GM23338 (cell line): Measurements from ENCODE around the gene SEPTIN7. TPM values are rescaled to one million over a fixed set of nuclear protein-coding genes. Genes with fewer than 3 reads are reported as not detected.

Source experiments
- ATAC-seq: fragments of 200-7000 bp; cut with Tn5 transposase; 3 replicates; pipeline ENCODE4 v1.9.1; 2020
- DNase-seq: peaks from one replicate; pipeline ENCODE4 v3.0.0-alpha.2; 2015; ENCODE audit warnings: low spot score
- H2AFZ ChIP-seq: fragments of 200-600 bp; sonication (generic); 2 replicates; pipeline ENCODE4 v1.8.0; 2016; ENCODE audit warnings: antibody characterized with exemption, mild to moderate bottlenecking, moderate library complexity
- H3F3A ChIP-seq: fragments of 200-600 bp; sonication (generic); replicated peaks from 2 replicates; pipeline ENCODE4 v1.8.0; 2017; ENCODE audit warnings: antibody characterized with exemption, mixed run types, low read depth
- H3K27ac ChIP-seq: fragments of 200-600 bp; sonication (generic); 2 replicates; pipeline ENCODE4 v1.6.1; 2016; ENCODE audit warnings: low read depth
- H3K27me3 ChIP-seq: fragments of 200-600 bp; sonication (generic); 2 replicates; pipeline ENCODE4 v1.8.0; 2016; ENCODE audit warnings: mild to moderate bottlenecking, mixed run types, moderate library complexity; ENCODE audit not compliant: insufficient read depth
- H3K36me3 ChIP-seq: fragments of 200-600 bp; sonication (generic); 2 replicates; pipeline ENCODE4 v1.8.0; 2016; ENCODE audit warnings: mild to moderate bottlenecking; ENCODE audit not compliant: insufficient read depth
- H3K4me1 ChIP-seq: fragments of 200-600 bp; sonication (generic); 2 replicates; pipeline ENCODE4 v1.8.0; 2016; ENCODE audit warnings: mild to moderate bottlenecking, moderate library complexity; ENCODE audit not compliant: insufficient read depth
- H3K4me2 ChIP-seq: fragments of 200-600 bp; sonication (generic); 2 replicates; pipeline ENCODE4 v1.7.1; 2017; ENCODE audit warnings: mixed run types
- H3K4me3 ChIP-seq: fragments of 200-600 bp; sonication (generic); 2 replicates; pipeline ENCODE4 v1.6.1; 2016; ENCODE audit warnings: mixed run types
- H3K79me2 ChIP-seq: fragments of 200-600 bp; sonication (generic); replicated peaks from 2 replicates; pipeline ENCODE4 v1.8.0; 2017; ENCODE audit warnings: mild to moderate bottlenecking; ENCODE audit not compliant: insufficient read depth
- H3K9me2 ChIP-seq: fragments of 200-600 bp; sonication (generic); 2 replicates; pipeline ENCODE4 v1.8.0; 2017; ENCODE audit not compliant: insufficient read depth
- H4K20me1 ChIP-seq: fragments of 200-600 bp; sonication (generic); replicated peaks from 2 replicates; pipeline ENCODE4 v1.8.0; 2017; ENCODE audit warnings: mild to moderate bottlenecking; ENCODE audit not compliant: insufficient read depth
- H3K27ac Mint-ChIP-seq: 2 replicates; pipeline ENCODE4 v1.8.0; 2020; ENCODE audit warnings: inconsistent platforms, mild to moderate bottlenecking, moderate library complexity, mixed read lengths
- H3K27me3 Mint-ChIP-seq: 3 replicates; pipeline ENCODE4 v1.8.0; 2022; ENCODE audit warnings: low read depth, mild to moderate bottlenecking, moderate library complexity, mixed read lengths, inconsistent platforms; ENCODE audit not compliant: insufficient read depth, poor library complexity
- H3K36me3 Mint-ChIP-seq: 3 replicates; pipeline ENCODE4 v1.8.0; 2021; ENCODE audit warnings: low read depth, mild to moderate bottlenecking, inconsistent platforms, moderate library complexity, mixed read lengths
- H3K4me1 Mint-ChIP-seq: 3 replicates; pipeline ENCODE4 v1.8.0; 2020; ENCODE audit warnings: mild to moderate bottlenecking, inconsistent platforms, mixed read lengths
- H3K4me3 Mint-ChIP-seq: 3 replicates; pipeline ENCODE4 v1.8.0; 2021; ENCODE audit warnings: moderate library complexity, mild to moderate bottlenecking, inconsistent platforms, mixed read lengths
- H3K9me3 Mint-ChIP-seq: 3 replicates; pipeline ENCODE4 v1.8.0; 2020; ENCODE audit warnings: moderate library complexity, mild to moderate bottlenecking, inconsistent platforms, mixed read lengths
- CREB1 ChIP-seq: fragments of 250-450 bp; sonication (Bioruptor Pico); IDR thresholded peaks from 2 replicates; pipeline ENCODE4 v1.5.0; 2020; ENCODE audit warnings: low read depth, mild to moderate bottlenecking, moderate library complexity
- ETS1 ChIP-seq: IDR thresholded peaks from 2 replicates; pipeline ENCODE4 v1.6.1; 2016; ENCODE audit warnings: antibody characterized with exemption
- JUNB ChIP-seq: IDR thresholded peaks from one replicate; pipeline ENCODE4 v1.6.1; 2016; ENCODE audit warnings: antibody characterized with exemption; ENCODE audit not compliant: unreplicated experiment
- REST ChIP-seq: IDR thresholded peaks from one replicate; pipeline ENCODE4 v1.6.1; 2018; ENCODE audit warnings: antibody characterized with exemption; ENCODE audit not compliant: unreplicated experiment
- STAT1 ChIP-seq: IDR thresholded peaks from one replicate; pipeline ENCODE4 v1.6.1; 2016; ENCODE audit warnings: antibody characterized with exemption; ENCODE audit not compliant: unreplicated experiment
- ZNF114 ChIP-seq: fragments of 250-450 bp; sonication (Bioruptor Pico); IDR thresholded peaks from 2 replicates; pipeline ENCODE4 v1.5.0; 2020; ENCODE audit warnings: mild to moderate bottlenecking, moderate library complexity
- ZNF462 ChIP-seq: fragments of 250-450 bp; sonication (Bioruptor Pico); IDR thresholded peaks from 2 replicates; pipeline ENCODE4 v1.5.0; 2020; ENCODE audit warnings: mild to moderate bottlenecking, moderate library complexity
- polyA plus RNA-seq: library from polyadenylated mRNA; unstranded; fragments of >200 nt; fragmentation: Nextera tagmentation; extraction: Ambion mirVana; gene quantifications from 2 replicates; pipeline ENCODE4 v1.2.1, GENCODE V29; 2016
- total RNA-seq: library from RNA; depleted of rRNA; stranded (reverse); fragments of >200 nt; shearing (Covaris generic); gene quantifications from 2 replicates; pipeline ENCODE4 v1.2.3, GENCODE V29; 2014
- TF ChIP-seq, protein P1 (sequence below), 2 experiments: fragments of 200-600 bp in 1 of 2; sonication (generic) in 1 of 2; conservative IDR thresholded peaks; 2 replicates each; pipeline versions ENCODE4 v1.5.1 to v1.6.1; 2016 to 2017; ENCODE audit warnings: antibody characterized with exemption in 2 of 2, low read depth in 2 of 2, mild to moderate bottlenecking in 2 of 2, moderate library complexity in 1 of 2

Gene SEPTIN7
- total and polyA plus RNA-seq, 2 experiments from 2014 or later, result 210 to 499 TPM

DNA sequence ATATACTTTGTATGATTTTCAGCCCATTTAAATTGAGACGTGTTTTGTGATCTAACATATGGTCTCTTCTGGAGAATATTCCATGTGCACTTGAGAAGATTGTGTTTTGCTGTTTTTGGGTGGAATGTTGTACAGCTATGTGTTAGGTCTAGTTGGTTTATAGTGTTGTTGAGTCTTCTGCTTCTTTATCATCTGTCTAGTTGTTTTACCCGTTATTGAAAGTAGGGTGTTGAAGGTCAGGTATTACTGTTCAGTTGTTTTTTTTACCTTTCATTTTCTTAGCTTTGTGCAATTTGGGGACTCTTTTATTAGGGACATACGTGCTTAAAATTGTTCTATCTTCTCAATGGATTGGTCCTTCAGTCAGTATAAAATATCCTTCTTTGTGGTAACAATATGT is 18.5 kb downstream of the SEPTIN7 start (continued):
- TF ChIP-seq, protein P1, sequence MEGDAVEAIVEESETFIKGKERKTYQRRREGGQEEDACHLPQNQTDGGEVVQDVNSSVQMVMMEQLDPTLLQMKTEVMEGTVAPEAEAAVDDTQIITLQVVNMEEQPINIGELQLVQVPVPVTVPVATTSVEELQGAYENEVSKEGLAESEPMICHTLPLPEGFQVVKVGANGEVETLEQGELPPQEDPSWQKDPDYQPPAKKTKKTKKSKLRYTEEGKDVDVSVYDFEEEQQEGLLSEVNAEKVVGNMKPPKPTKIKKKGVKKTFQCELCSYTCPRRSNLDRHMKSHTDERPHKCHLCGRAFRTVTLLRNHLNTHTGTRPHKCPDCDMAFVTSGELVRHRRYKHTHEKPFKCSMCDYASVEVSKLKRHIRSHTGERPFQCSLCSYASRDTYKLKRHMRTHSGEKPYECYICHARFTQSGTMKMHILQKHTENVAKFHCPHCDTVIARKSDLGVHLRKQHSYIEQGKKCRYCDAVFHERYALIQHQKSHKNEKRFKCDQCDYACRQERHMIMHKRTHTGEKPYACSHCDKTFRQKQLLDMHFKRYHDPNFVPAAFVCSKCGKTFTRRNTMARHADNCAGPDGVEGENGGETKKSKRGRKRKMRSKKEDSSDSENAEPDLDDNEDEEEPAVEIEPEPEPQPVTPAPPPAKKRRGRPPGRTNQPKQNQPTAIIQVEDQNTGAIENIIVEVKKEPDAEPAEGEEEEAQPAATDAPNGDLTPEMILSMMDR (conservative IDR thresholded peaks at IDR 0.05; ENCODE audit: low read depth in 2 of 2), result no peak
- TF ChIP-seq JUNB, result no peak
- TF ChIP-seq CREB1 (CRISPR knock-in tag), result no peak

DNA sequence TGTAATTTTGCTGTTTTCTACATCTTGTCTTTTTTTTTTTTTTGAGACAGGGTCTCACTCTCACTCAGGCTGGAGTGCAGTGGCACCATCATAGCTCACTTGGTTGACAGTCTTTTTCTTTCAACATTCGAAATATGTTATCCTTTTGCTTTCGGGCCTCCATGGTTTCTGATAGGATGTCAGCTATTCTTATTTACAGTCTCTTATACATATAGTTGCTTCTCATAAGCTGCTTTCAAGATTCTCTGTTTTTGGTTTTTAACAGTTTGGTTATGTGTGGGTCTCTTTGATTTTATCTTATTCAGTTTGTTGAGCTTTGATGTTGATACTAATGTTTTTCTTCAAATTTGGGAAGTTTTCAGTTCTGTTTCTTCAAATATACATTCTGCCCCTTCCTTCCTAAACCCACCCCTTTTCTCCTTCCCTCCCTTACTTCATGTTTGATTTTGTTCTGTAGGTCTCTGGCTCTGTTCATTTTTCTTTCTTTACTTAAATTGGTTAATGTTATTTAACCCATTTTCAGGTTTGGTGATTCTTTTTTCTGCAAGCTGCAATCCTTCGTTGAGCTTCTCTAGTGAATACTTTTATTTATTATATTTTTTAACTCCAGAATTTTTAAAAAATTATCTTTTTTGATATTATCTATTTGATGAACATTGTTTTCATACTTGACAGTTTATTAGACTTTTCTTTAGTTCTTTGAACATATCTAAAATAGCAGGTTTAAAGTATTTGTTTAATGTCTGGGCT is 19.3 kb downstream of the SEPTIN7 start:
- Histone ChIP-seq H3K9me2 (no peaks in the 10 kb centered on the region), H3K4me1 (peaks cover 26% of the 10 kb centered on the region; the same call in 1 of the 2 replicates), H3K27ac (no peak overlapping the region), H3K27me3 (no peaks in the 10 kb centered on the region), H3K4me3 (no peak overlapping the region), H3K36me3 (no peaks in the 10 kb centered on the region), H2AFZ (no peak overlapping the region), H3F3A (no peaks in the 10 kb centered on the region), H4K20me1 (peaks cover 33% of the 10 kb centered on the region), H3K79me2 (peaks cover 100% of the 10 kb centered on the region), H3K4me2 (no peak overlapping the region)
- peaks cover 1% of the 10 kb centered on the region for H3K27me3 Mint-ChIP-seq
- H3K27ac Mint-ChIP-seq, result no peak overlapping the region
- ATAC-seq (no peak), DNase-seq (no peak)
- H3K4me1 Mint-ChIP-seq, result peaks cover 52% of the 10 kb centered on the region
- peaks cover 22% of the 10 kb centered on the region for H3K36me3 Mint-ChIP-seq
- H3K9me3 Mint-ChIP-seq, result peaks cover 9% of the 10 kb centered on the region; the same call in 1 of the 3 replicates
- no peak overlapping the region for H3K4me3 Mint-ChIP-seq
- TF ChIP-seq REST (no peak), ZNF114 (CRISPR knock-in tag) (no peak), ZNF462 (CRISPR knock-in tag) (no peak), JUNB (no peak), STAT1 (no peak), CREB1 (CRISPR knock-in tag) (no peak), ETS1 (no peak)
- TF ChIP-seq, protein P1 (conservative IDR thresholded peaks at IDR 0.05; ENCODE audit: low read depth in 2 of 2), result no peak
